IPS-18c (cell line): ENCODE measurements around the gene TEX47.

ENCODE experiments used
- H3K4me3 ChIP-seq: 2 replicates; pipeline ENCODE4 v1.7.0; 2013; ENCODE audit warnings: low read depth, mild to moderate bottlenecking, low read length, moderate library complexity; ENCODE audit not compliant: insufficient read depth
- H3K9me3 ChIP-seq: one replicate; pipeline ENCODE4 v1.6.1; 2013; ENCODE audit warnings: mild to moderate bottlenecking, low read length, moderate library complexity; ENCODE audit not compliant: control insufficient read depth, insufficient read depth

Gene TEX47

GRCh38 chr7:88759230-88760135, 36.1 kb downstream of the TEX47 start, which contains the start of gene ZNF804B:
ZNF804B (plus strand) TSS chr7:88759700; CDS start chr7:88759977, 277 bp downstream.
- peaks cover 4% of the 10 kb centered on the region for H3K9me3 ChIP-seq
- peak within 1 kb of the TSS; percentile 58 for H3K4me3 ChIP-seq

GRCh38 chr7:88758381-88759229, 36.9 kb downstream of the TEX47 start:
- H3K9me3 ChIP-seq: peaks cover 4% of the 10 kb centered on the region
- peak overlapping the region; percentile 58 for H3K4me3 ChIP-seq

- Histone ChIP-seq H3K4me3 (no peak overlapping the region), H3K9me3 (peaks cover 4% of the 10 kb centered on the region)
Measured at GRCh38 chr7:88757371-88757770, 38.2 kb downstream of the TEX47 start.

- Histone ChIP-seq H3K9me3 (peaks cover 4% of the 10 kb centered on the region), H3K4me3 (no peak overlapping the region)
Measured at GRCh38 chr7:88756802-88757201, 38.7 kb downstream of the TEX47 start.

GRCh38 chr7:88746126-88746525, 49.4 kb downstream of the TEX47 start:
- Histone ChIP-seq H3K9me3 (no peaks in the 10 kb centered on the region), H3K4me3 (no peak overlapping the region)
